Neuronal stem cell (in vitro differentiated cells): Measurements from ENCODE around the gene PET100.

Source experiments
- DNase-seq: peaks from one replicate; pipeline ENCODE4 v3.0.0-alpha.2; 2013; ENCODE audit warnings: low spot score
- H2AFZ ChIP-seq: one replicate; pipeline ENCODE4 v1.6.1; 2013; ENCODE audit warnings: mild to moderate bottlenecking, low read length, inconsistent platforms
- H2AK5ac ChIP-seq: 2 replicates; pipeline ENCODE4 v1.6.1; 2013; ENCODE audit warnings: low read depth, mild to moderate bottlenecking, inconsistent platforms, low read length, moderate library complexity, mixed read lengths
- H2BK120ac ChIP-seq: 2 replicates; pipeline ENCODE4 v1.6.1; 2013; ENCODE audit warnings: low read depth, mild to moderate bottlenecking, inconsistent platforms, low read length, moderate library complexity, mixed read lengths
- H2BK12ac ChIP-seq: one replicate; pipeline ENCODE4 v1.6.1; 2013; ENCODE audit warnings: low read length, inconsistent platforms
- H2BK15ac ChIP-seq: 2 replicates; pipeline ENCODE4 v1.6.1; 2013; ENCODE audit warnings: mild to moderate bottlenecking, low read length, inconsistent platforms, mixed read lengths
- H2BK5ac ChIP-seq: one replicate; pipeline ENCODE4 v1.6.1; 2013; ENCODE audit warnings: inconsistent platforms, mild to moderate bottlenecking, low read length, moderate library complexity
- H3K14ac ChIP-seq: one replicate; pipeline ENCODE4 v1.6.1; 2013; ENCODE audit warnings: low read length, inconsistent platforms
- H3K18ac ChIP-seq: 2 replicates; pipeline ENCODE4 v1.6.1; 2013; ENCODE audit warnings: low read length, inconsistent platforms
- H3K23ac ChIP-seq: 2 replicates; pipeline ENCODE4 v1.6.1; 2013; ENCODE audit warnings: low read depth, mild to moderate bottlenecking, mixed read lengths, low read length, inconsistent platforms; ENCODE audit not compliant: poor library complexity
- H3K27ac ChIP-seq: replicated peaks from 3 replicates; pipeline ENCODE4 v1.5.1; 2013; ENCODE audit warnings: low read length, inconsistent platforms
- H3K27me3 ChIP-seq, 3 experiments: 2 replicates each; pipeline ENCODE4 v1.6.1; 2013; ENCODE audit warnings: low read length in 3 of 3, mild to moderate bottlenecking in 2 of 3, inconsistent platforms in 1 of 3, low read depth in 1 of 3, mixed read lengths in 1 of 3, moderate library complexity in 1 of 3; ENCODE audit not compliant: control insufficient read depth in 3 of 3, insufficient read depth in 3 of 3
- H3K36me3 ChIP-seq, 2 donors: replicated peaks in 1 of 2; 2 replicates each; pipeline ENCODE4 v1.6.1; 2013; ENCODE audit warnings: low read length in 2 of 2; ENCODE audit not compliant: control insufficient read depth in 2 of 2, insufficient read depth in 2 of 2
- H3K4ac ChIP-seq: 2 replicates; pipeline ENCODE4 v1.6.1; 2013; ENCODE audit warnings: inconsistent platforms, mild to moderate bottlenecking, low read length, moderate library complexity
- H3K4me1 ChIP-seq, 2 donors: 1 replicate in 1 of 2; 2 replicates in 1 of 2; pipeline ENCODE4 v1.6.1; 2013; ENCODE audit warnings: low read length in 2 of 2, low read depth in 1 of 2; ENCODE audit not compliant: control insufficient read depth in 2 of 2, insufficient read depth in 1 of 2
- H3K4me2 ChIP-seq: one replicate; pipeline ENCODE4 v1.6.1; 2013; ENCODE audit warnings: mild to moderate bottlenecking, low read length, inconsistent platforms; ENCODE audit not compliant: insufficient read depth, poor library complexity, severe bottlenecking
- H3K4me3 ChIP-seq, 2 donors: 2 replicates each; pipeline ENCODE4 v1.5.1; 2013; ENCODE audit warnings: low read length in 2 of 2, mild to moderate bottlenecking in 2 of 2, inconsistent platforms in 1 of 2, moderate library complexity in 1 of 2
- H3K79me1 ChIP-seq: one replicate; pipeline ENCODE4 v1.6.1; 2013; ENCODE audit warnings: low read depth, mild to moderate bottlenecking, inconsistent platforms, low read length, moderate library complexity
- H3K9ac ChIP-seq: one replicate; pipeline ENCODE4 v1.6.1; 2013; ENCODE audit warnings: mild to moderate bottlenecking, low read depth, low read length, inconsistent platforms; ENCODE audit not compliant: poor library complexity
- H3K9me3 ChIP-seq, 2 donors: replicated peaks in 1 of 2; 2 replicates each; pipeline versions ENCODE3 to v1.6.1; 2013; ENCODE audit warnings: low read length in 2 of 2, mild to moderate bottlenecking in 2 of 2, inconsistent platforms in 1 of 2, low read depth in 1 of 2, mixed read lengths in 1 of 2, moderate library complexity in 1 of 2; ENCODE audit not compliant: control insufficient read depth in 2 of 2, insufficient read depth in 1 of 2
- H4K8ac ChIP-seq: one replicate; pipeline ENCODE4 v1.6.1; 2013; ENCODE audit warnings: low read depth, mild to moderate bottlenecking, inconsistent platforms, low read length, moderate library complexity
- H4K91ac ChIP-seq: one replicate; pipeline ENCODE4 v1.6.1; 2013; ENCODE audit warnings: low read length, low read depth, mild to moderate bottlenecking, inconsistent platforms; ENCODE audit not compliant: poor library complexity
- WGBS, 2 donors: extraction: QIAGEN DNeasy Blood & Tissue Kit; methylation state at CpG; one replicate each; pipeline ENCODE4 v1.1.7; 2013; ENCODE audit warnings: missing lambda C conversion rate in 2 of 2, mixed read lengths in 1 of 2; ENCODE audit not compliant: insufficient read length in 2 of 2, insufficient replicate concordance in 1 of 2; ENCODE audit errors: extremely low coverage in 2 of 2; 5-methylcytosine and 5-hydroxymethylcytosine counted together

PET100 gene

GRCh38 chr19:7610491-7611240 is 18.9 kb upstream of the PET100 start:
- Histone ChIP-seq H3K14ac (no peak overlapping the region), H4K91ac (no peak overlapping the region), H3K18ac (no peak overlapping the region), H3K4me2 (no peak overlapping the region), H2BK15ac (no peak overlapping the region), H3K4ac (no peak overlapping the region), H3K9ac (no peak overlapping the region), H3K9me3 (no peaks in the 10 kb centered on the region), H2AFZ (no peak overlapping the region), H2BK5ac (no peak overlapping the region), H4K8ac (no peak overlapping the region), H3K27ac (no peak overlapping the region), H3K36me3 (peaks cover 3 to 11% of the 10 kb centered on the region in 2 donors), H3K4me1 (no peaks in the 10 kb centered on the region), H3K23ac (no peak overlapping the region), H3K27me3 (no peaks in the 10 kb centered on the region), H3K79me1 (peaks cover 2% of the 10 kb centered on the region), H2BK120ac (no peak overlapping the region), H2AK5ac (no peak overlapping the region), H2BK12ac (peak overlapping the region; percentile 10), H3K4me3 (no peak overlapping the region)
- no CpG with 5 or more reads among the region's 31 CpGs for WGBS, 2 donors
- no peak for DNase-seq

GRCh38 chr19:7611541-7612279 is 17.9 kb upstream of the PET100 start:
- Histone ChIP-seq H3K4me3 (no peak overlapping the region), H3K9me3 (no peaks in the 10 kb centered on the region), H2BK120ac (no peak overlapping the region), H3K4ac (no peak overlapping the region), H2AFZ (no peak overlapping the region), H3K4me1 (no peaks in the 10 kb centered on the region), H2BK12ac (no peak overlapping the region), H2AK5ac (no peak overlapping the region), H3K18ac (no peak overlapping the region), H3K23ac (no peak overlapping the region), H3K9ac (no peak overlapping the region), H3K27me3 (no peaks in the 10 kb centered on the region), H4K91ac (no peak overlapping the region), H3K79me1 (peaks cover 1% of the 10 kb centered on the region), H3K4me2 (no peak overlapping the region), H4K8ac (no peak overlapping the region), H2BK5ac (no peak overlapping the region), H2BK15ac (no peak overlapping the region), H3K27ac (no peak overlapping the region), H3K36me3 (peaks cover 3 to 13% of the 10 kb centered on the region in 2 donors), H3K14ac (no peak overlapping the region)
- DNase-seq, result no peak
- WGBS, 2 donors, result no CpG with 5 or more reads among the region's 41 CpGs

- no peak overlapping the region for H2BK120ac ChIP-seq
- H2AFZ ChIP-seq, result no peak overlapping the region
- no peak overlapping the region for H3K18ac ChIP-seq
- no peak overlapping the region for H4K8ac ChIP-seq
- no CpG with 5 or more reads among the region's 81 CpGs for WGBS, 2 donors
- H2BK12ac ChIP-seq, result no peak overlapping the region
- no peak overlapping the region for H3K9ac ChIP-seq
- peaks cover 10 to 13% of the 10 kb centered on the region in 2 donors for H3K36me3 ChIP-seq
- H3K4me1 ChIP-seq, result no peaks in the 10 kb centered on the region
- peaks cover 3% of the 10 kb centered on the region for H3K79me1 ChIP-seq
- H3K14ac ChIP-seq, result no peak overlapping the region
- H3K27ac ChIP-seq, result no peak overlapping the region
- H3K4me3 ChIP-seq, result no peak overlapping the region
- H2BK5ac ChIP-seq, result no peak overlapping the region
- DNase-seq, result no peak
- no peaks in the 10 kb centered on the region for H3K27me3 ChIP-seq
- no peak overlapping the region for H3K4me2 ChIP-seq
- no peak overlapping the region for H4K91ac ChIP-seq
- H2AK5ac ChIP-seq, result no peak overlapping the region
- no peak overlapping the region for H3K4ac ChIP-seq
- no peak overlapping the region for H3K23ac ChIP-seq
- H3K9me3 ChIP-seq, result no peaks in the 10 kb centered on the region
- no peak overlapping the region for H2BK15ac ChIP-seq
Measured at GRCh38 chr19:7612282-7613274, 17.0 kb upstream of the PET100 start.
